ENCODE results near the gene CRYM.

GRCh38 chr16:21277927-21278706 is at the start of gene CRYM:
- peak; percentile 56 to 91 (median 64) for TF ChIP-seq CTCF (IDR thresholded peaks at IDR 0.05)
- no peak for TF ChIP-seq POLR2AphosphoS5 (IDR thresholded peaks at IDR 0.05)
- TF ChIP-seq POLR2A (IDR thresholded peaks at IDR 0.05) = no peak

All from gastroesophageal sphincter (tissue), 3 donors.